Mucosa of stomach (tissue), 1 donor: ENCODE measurements around the gene MAP2.

ENCODE experiments used
- H3K27me3 ChIP-seq: one replicate; pipeline ENCODE4 v1.7.0; 2013; ENCODE audit warnings: mild to moderate bottlenecking, low read length; ENCODE audit not compliant: control insufficient read depth, insufficient read depth
- H3K36me3 ChIP-seq: one replicate; pipeline ENCODE4 v1.7.0; 2013; ENCODE audit warnings: low read length; ENCODE audit not compliant: control insufficient read depth, insufficient read depth
- H3K4me1 ChIP-seq: one replicate; pipeline ENCODE4 v1.7.0; 2013; ENCODE audit warnings: mild to moderate bottlenecking, low read length; ENCODE audit not compliant: control insufficient read depth, insufficient read depth
- H3K4me3 ChIP-seq: one replicate; pipeline ENCODE4 v1.7.0; 2013; ENCODE audit warnings: low read length
- H3K9ac ChIP-seq: one replicate; pipeline ENCODE4 v1.7.0; 2013; ENCODE audit warnings: mild to moderate bottlenecking, low read length, moderate library complexity
- H3K9me3 ChIP-seq: one replicate; pipeline ENCODE4 v1.7.0; 2013; ENCODE audit warnings: mild to moderate bottlenecking, low read length, moderate library complexity; ENCODE audit not compliant: control insufficient read depth
- donor health status: Pancreatic carcinoma.

Gene MAP2

GRCh38 chr2:209426432-209426831, 2.6 kb downstream of the MAP2 start:
- Histone ChIP-seq H3K9ac (no peak overlapping the region), H3K4me1 (peaks cover 12% of the 10 kb centered on the region), H3K36me3 (no peaks in the 10 kb centered on the region), H3K9me3 (no peaks in the 10 kb centered on the region), H3K27me3 (peaks cover 9% of the 10 kb centered on the region), H3K4me3 (no peak overlapping the region)

- H3K9me3 ChIP-seq, result no peaks in the 10 kb centered on the region
- no peaks in the 10 kb centered on the region for H3K27me3 ChIP-seq
- H3K4me1 ChIP-seq, result no peaks in the 10 kb centered on the region
- no peaks in the 10 kb centered on the region for H3K36me3 ChIP-seq
- no peak overlapping the region for H3K4me3 ChIP-seq
- H3K9ac ChIP-seq, result no peak overlapping the region
These were observed 7.9 kb downstream of the MAP2 start for GRCh38 chr2:209431701-209432100.

GRCh38 chr2:209441541-209441940, 17.7 kb downstream of the MAP2 start:
- Histone ChIP-seq H3K9me3 (no peaks in the 10 kb centered on the region), H3K36me3 (no peaks in the 10 kb centered on the region), H3K4me3 (no peak overlapping the region), H3K27me3 (no peaks in the 10 kb centered on the region), H3K9ac (no peak overlapping the region), H3K4me1 (no peaks in the 10 kb centered on the region)

GRCh38 chr2:209442939-209443338, 19.1 kb downstream of the MAP2 start:
- Histone ChIP-seq H3K36me3 (no peaks in the 10 kb centered on the region), H3K9me3 (no peaks in the 10 kb centered on the region), H3K27me3 (no peaks in the 10 kb centered on the region), H3K9ac (no peak overlapping the region), H3K4me1 (no peaks in the 10 kb centered on the region), H3K4me3 (no peak overlapping the region)

GRCh38 chr2:209445485-209445884, 21.6 kb downstream of the MAP2 start:
- Histone ChIP-seq H3K4me3 (no peak overlapping the region), H3K9ac (no peak overlapping the region), H3K36me3 (no peaks in the 10 kb centered on the region), H3K9me3 (no peaks in the 10 kb centered on the region), H3K27me3 (no peaks in the 10 kb centered on the region), H3K4me1 (no peaks in the 10 kb centered on the region)

GRCh38 chr2:209451209-209451834, 27.5 kb downstream of the MAP2 start:
- Histone ChIP-seq H3K9ac (no peak overlapping the region), H3K9me3 (no peaks in the 10 kb centered on the region), H3K4me3 (no peak overlapping the region), H3K36me3 (no peaks in the 10 kb centered on the region), H3K27me3 (no peaks in the 10 kb centered on the region), H3K4me1 (no peaks in the 10 kb centered on the region)

- Histone ChIP-seq H3K9ac (no peak overlapping the region), H3K27me3 (no peaks in the 10 kb centered on the region), H3K4me3 (no peak overlapping the region), H3K4me1 (no peaks in the 10 kb centered on the region), H3K36me3 (no peaks in the 10 kb centered on the region), H3K9me3 (no peaks in the 10 kb centered on the region)
These were observed 32.6 kb downstream of the MAP2 start for GRCh38 chr2:209456489-209456888.

DNA sequence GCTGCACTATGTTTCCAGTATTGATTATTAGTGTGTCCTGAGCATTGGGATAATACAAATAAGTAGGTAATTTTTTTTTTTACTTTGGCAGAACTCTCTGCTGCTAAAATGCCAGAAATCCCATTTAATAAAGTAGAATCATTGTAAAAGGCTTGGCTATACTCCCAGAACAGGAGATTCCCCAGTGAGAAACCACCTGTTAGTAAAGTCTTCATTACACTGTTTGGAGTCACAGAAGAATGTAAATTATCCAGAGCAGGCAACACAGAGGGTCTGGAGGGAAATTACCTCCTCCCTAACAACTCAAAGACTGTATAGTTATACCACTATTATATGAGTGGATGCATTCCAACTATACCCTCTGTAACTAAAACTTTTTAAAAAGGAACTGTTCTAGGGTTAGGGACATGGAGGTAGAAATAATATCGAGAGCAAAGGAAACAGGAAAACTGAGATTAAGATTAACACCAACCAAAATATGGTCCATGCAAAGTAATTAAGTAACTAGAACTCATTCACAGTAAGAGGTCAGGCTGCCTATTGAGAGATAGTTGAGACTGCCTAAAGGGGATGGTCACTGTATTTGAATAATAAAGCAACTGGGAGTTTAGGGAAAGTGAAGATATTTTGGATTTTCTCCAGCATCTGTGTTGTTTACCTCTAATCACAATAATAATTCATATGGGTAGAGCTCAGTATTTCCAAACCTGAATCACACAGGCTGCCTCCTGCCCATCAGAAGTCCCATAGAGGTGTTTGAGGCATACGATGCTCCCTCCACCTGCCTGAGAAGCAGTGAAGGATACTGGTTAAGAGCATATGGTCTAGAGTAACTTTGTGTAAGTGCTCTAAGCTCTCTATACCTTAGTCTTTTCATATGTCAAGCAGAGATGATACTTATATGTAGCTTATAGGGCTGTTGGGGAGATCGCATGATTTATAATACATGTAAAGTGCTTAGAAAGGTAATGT, 34.4 kb downstream of the MAP2 start:
- H3K4me3 ChIP-seq, result no peak overlapping the region
- no peaks in the 10 kb centered on the region for H3K9me3 ChIP-seq
- no peaks in the 10 kb centered on the region for H3K27me3 ChIP-seq
- H3K36me3 ChIP-seq, result no peaks in the 10 kb centered on the region
- H3K9ac ChIP-seq, result no peak overlapping the region
- H3K4me1 ChIP-seq, result no peaks in the 10 kb centered on the region

- Histone ChIP-seq H3K36me3 (no peaks in the 10 kb centered on the region), H3K9me3 (no peaks in the 10 kb centered on the region), H3K4me3 (no peak overlapping the region), H3K9ac (no peak overlapping the region), H3K4me1 (no peaks in the 10 kb centered on the region), H3K27me3 (no peaks in the 10 kb centered on the region)
These were observed 35.5 kb downstream of the MAP2 start for GRCh38 chr2:209459359-209459758.

DNA sequence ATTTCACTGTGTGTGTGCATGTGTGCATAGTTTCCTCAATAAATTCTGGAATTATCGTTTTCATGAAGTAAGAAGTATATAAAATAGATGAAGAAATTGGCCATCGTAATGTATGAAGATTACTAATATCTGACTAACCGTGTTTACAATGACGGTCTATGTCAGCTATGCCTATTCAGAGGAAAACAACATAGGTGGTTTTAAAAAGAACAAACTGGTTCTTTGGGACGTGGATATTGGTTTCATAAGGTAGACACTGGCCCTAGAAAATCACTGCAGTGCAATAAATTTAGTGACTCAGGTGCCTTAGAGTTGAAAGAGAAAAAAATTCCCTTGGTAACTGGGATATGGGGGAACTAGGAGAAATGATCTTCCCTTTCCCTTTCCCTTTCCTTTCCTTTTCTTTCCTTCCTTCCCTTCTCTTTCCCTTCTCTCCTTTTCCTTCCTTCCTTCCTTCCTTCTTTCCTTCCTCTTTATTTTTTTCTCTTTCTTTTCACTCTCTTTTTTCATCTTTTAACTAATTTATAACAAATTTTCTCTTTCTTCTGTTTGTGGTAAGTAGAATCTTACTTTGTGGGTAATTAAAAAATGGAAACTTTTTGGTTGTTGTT, 36.4 kb downstream of the MAP2 start:
- Histone ChIP-seq H3K27me3 (no peaks in the 10 kb centered on the region), H3K4me3 (no peak overlapping the region), H3K9me3 (no peaks in the 10 kb centered on the region), H3K36me3 (no peaks in the 10 kb centered on the region), H3K9ac (no peak overlapping the region), H3K4me1 (no peaks in the 10 kb centered on the region)

GRCh38 chr2:209463226-209463625, 39.4 kb downstream of the MAP2 start:
- no peaks in the 10 kb centered on the region for H3K9me3 ChIP-seq
- no peaks in the 10 kb centered on the region for H3K27me3 ChIP-seq
- no peaks in the 10 kb centered on the region for H3K36me3 ChIP-seq
- H3K4me1 ChIP-seq, result no peaks in the 10 kb centered on the region
- H3K9ac ChIP-seq, result no peak overlapping the region
- no peak overlapping the region for H3K4me3 ChIP-seq

DNA sequence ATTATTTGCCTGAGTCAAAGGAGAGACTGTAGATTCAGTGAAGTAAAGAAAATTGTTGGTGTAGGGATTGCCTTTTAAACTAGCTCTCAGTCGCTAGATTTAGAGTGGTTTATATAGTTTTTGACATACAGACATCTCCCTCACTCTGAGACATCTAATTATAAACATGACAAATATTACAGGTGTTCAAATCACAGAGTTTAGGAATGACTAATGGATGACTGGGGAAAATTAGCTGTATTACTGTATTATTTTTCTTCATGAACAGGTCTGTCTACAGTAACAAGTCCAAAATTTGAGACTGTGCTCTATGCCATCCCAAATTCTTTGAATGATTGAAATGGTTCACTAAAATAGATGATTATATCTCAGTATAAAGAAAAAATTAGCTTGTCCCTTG, 40.0 kb downstream of the MAP2 start:
- H3K36me3 ChIP-seq, result no peaks in the 10 kb centered on the region
- H3K9ac ChIP-seq, result no peak overlapping the region
- no peaks in the 10 kb centered on the region for H3K27me3 ChIP-seq
- no peak overlapping the region for H3K4me3 ChIP-seq
- no peaks in the 10 kb centered on the region for H3K9me3 ChIP-seq
- H3K4me1 ChIP-seq, result no peaks in the 10 kb centered on the region
